Panc1 (cell line): ENCODE results near the gene KRTAP15-1. TPM values are rescaled to one million over a fixed set of nuclear protein-coding genes. Genes with fewer than 3 reads are reported as not detected.

Experiments
- ATAC-seq: fragments of 200-7000 bp; cut with Tn5 transposase; 2 replicates; pipeline ENCODE4 v1.9.1; 2020; ENCODE audit warnings: mild to moderate bottlenecking, moderate library complexity
- BruUV-seq: library from RNA; stranded (reverse); fragments of 400-500 nt; replicated peaks from 2 replicates; lab custom pipeline; 2021; lab: Mats Ljungman, UMichigan
- CTCF ChIA-PET: fragments of 300-600 bp; sonication (Branson Sonifier 250); formaldehyde crosslinking; loops from one replicate; lab custom pipeline; 2022; ENCODE audit warnings: antibody characterized with exemption; lab: Charles Lee
- POLR2A ChIA-PET: fragments of 300-600 bp; sonication (Branson Sonifier 250); formaldehyde crosslinking; loops from one replicate; lab custom pipeline; 2022; ENCODE audit warnings: antibody characterized with exemption; lab: Charles Lee
- DNase-seq: peaks from one replicate; pipeline ENCODE4 v3.0.0-alpha.2; 2010; ENCODE audit warnings: low read depth, low spot score
- H3K27ac ChIP-seq: 2 replicates; pipeline ENCODE4 v1.5.1; 2011; ENCODE audit warnings: mild to moderate bottlenecking, low read length, inconsistent platforms
- H3K27me3 ChIP-seq: fragments of 200-500 bp; sonication (Bioruptor generic); 2 replicates; pipeline ENCODE4 v1.6.0; 2014; ENCODE audit warnings: low read length, inconsistent platforms; ENCODE audit not compliant: control insufficient read depth, insufficient read depth
- H3K36me3 ChIP-seq: fragments of 200-500 bp; sonication (Bioruptor generic); 2 replicates; pipeline ENCODE4 v1.5.1; 2014; ENCODE audit warnings: inconsistent platforms, mild to moderate bottlenecking, low read length, moderate library complexity; ENCODE audit not compliant: control insufficient read depth, insufficient read depth
- H3K4me1 ChIP-seq: 2 replicates; pipeline ENCODE4 v1.5.1; 2011; ENCODE audit warnings: inconsistent platforms, mild to moderate bottlenecking, low read length, moderate library complexity; ENCODE audit not compliant: control insufficient read depth, insufficient read depth
- H3K4me3 ChIP-seq, 2 experiments: 2 replicates each; pipeline ENCODE4 v1.5.1; 2011 to 2012; ENCODE audit warnings: low read depth in 2 of 2, low read length in 2 of 2, mild to moderate bottlenecking in 2 of 2, inconsistent platforms in 1 of 2, moderate library complexity in 1 of 2
- H3K9me3 ChIP-seq: fragments of 200-500 bp; sonication (Bioruptor generic); 2 replicates; pipeline ENCODE4 v1.5.1; 2014; ENCODE audit warnings: low read depth, mild to moderate bottlenecking, inconsistent platforms, low read length, moderate library complexity; ENCODE audit not compliant: control insufficient read depth, insufficient read depth
- CTCF ChIP-seq: fragments of 450-650 bp; IDR thresholded peaks from 2 replicates; pipeline ENCODE4 v1.5.1; 2017; ENCODE audit warnings: mild to moderate bottlenecking
- POLR2AphosphoS5 ChIP-seq: IDR thresholded peaks from 2 replicates; pipeline ENCODE4 v1.6.1; 2012; ENCODE audit warnings: mild to moderate bottlenecking, low read depth, low read length, moderate library complexity
- REST ChIP-seq, 2 experiments: IDR thresholded peaks; 2 replicates each; pipeline ENCODE4 v1.6.1; 2011 to 2012; ENCODE audit warnings: low read depth in 2 of 2, control low read depth in 1 of 2, low read length in 1 of 2, mild to moderate bottlenecking in 1 of 2, moderate library complexity in 1 of 2; ENCODE audit not compliant: insufficient read depth in 1 of 2
- SIN3A ChIP-seq: IDR thresholded peaks from 2 replicates; pipeline ENCODE4 v1.6.1; 2012; ENCODE audit warnings: low read depth, mild to moderate bottlenecking, low read length, moderate library complexity, borderline replicate concordance; ENCODE audit not compliant: insufficient read depth
- TCF7L2 ChIP-seq: IDR thresholded peaks from 2 replicates; pipeline ENCODE4 v1.6.1; 2011; ENCODE audit warnings: mild to moderate bottlenecking, low read depth, low read length, inconsistent platforms
- in situ Hi-C: cut with HindIII; loops from 2 replicates; pipeline ENCODE4 v1.10.0; 2016; ENCODE audit warnings: low sequenced_read_pairs, low pct_unique_long_range_greater_than_20kb
- intact Hi-C: fragments of 100-400 bp; cut with micrococcal nuclease; formaldehyde crosslinking; loops from one replicate; pipeline ENCODE4 v1.10.0; 2022; ENCODE audit not compliant: unreplicated experiment
- total RNA-seq: library from RNA; stranded (reverse); gene quantifications from one replicate; pipeline ENCODE4 v1.2.1, GENCODE V29; 2021; ENCODE audit not compliant: unreplicated experiment

KRTAP15-1 gene
- total RNA-seq, 1 experiment from 2014 or later = not detected

- intact Hi-C loops (no loop called here), in situ Hi-C loops (no loop called here)
- BruUV-seq = no TSS peak
- no peak overlapping the region for H3K27ac ChIP-seq
- TF ChIP-seq REST (IDR thresholded peaks at IDR 0.05; ENCODE audit: insufficient read depth in 1 of 2, low read depth in 2 of 2, low read length in 1 of 2) = no peak
- no peak for TF ChIP-seq TCF7L2
- no peak for TF ChIP-seq SIN3A
- no peak for TF ChIP-seq POLR2AphosphoS5
- no peak for TF ChIP-seq CTCF
- no peaks in the 10 kb centered on the region for H3K4me1 ChIP-seq
- H3K27me3 ChIP-seq = no peaks in the 10 kb centered on the region
- no peak overlapping the region for H3K4me3 ChIP-seq
- ChIA-PET POLR2A (no interaction called here), CTCF (no interaction called here)
- no peaks in the 10 kb centered on the region for H3K36me3 ChIP-seq
- ATAC-seq = no peak
- H3K9me3 ChIP-seq = no peaks in the 10 kb centered on the region
- no peak for DNase-seq
Observed at GRCh38 chr21:30444204-30444603, 4.1 kb downstream of the KRTAP15-1 start.

GRCh38 chr21:30447056-30447455 lies 7.0 kb downstream of the KRTAP15-1 start:
- BruUV-seq = no TSS peak
- no peak for TF ChIP-seq TCF7L2
- no peak for TF ChIP-seq POLR2AphosphoS5
- no peak for TF ChIP-seq SIN3A
- TF ChIP-seq CTCF = no peak
- no peak for TF ChIP-seq REST (IDR thresholded peaks at IDR 0.05; ENCODE audit: insufficient read depth in 1 of 2, low read depth in 2 of 2, low read length in 1 of 2)

More at GRCh38 chr21:30447056-30447455, 7.0 kb downstream of the KRTAP15-1 start:
- intact Hi-C loops = no loop called here
- no peaks in the 10 kb centered on the region for H3K9me3 ChIP-seq
- no peaks in the 10 kb centered on the region for H3K36me3 ChIP-seq
- no peak overlapping the region for H3K4me3 ChIP-seq
- H3K27ac ChIP-seq = no peak overlapping the region
- no peak for DNase-seq
- no peaks in the 10 kb centered on the region for H3K4me1 ChIP-seq
- ChIA-PET POLR2A (no interaction called here), CTCF (no interaction called here)
- H3K27me3 ChIP-seq = no peaks in the 10 kb centered on the region
- in situ Hi-C loops = no loop called here
- ATAC-seq = no peak
